Spleen (tissue), 11 donors: Measurements from ENCODE around the gene GDI1. TPM values are rescaled to one million over a fixed set of nuclear protein-coding genes. Genes with fewer than 3 reads are reported as not detected.

Experiments used
- DNase-seq: peaks from one replicate; pipeline ENCODE4 v3.0.0-alpha.2; 2020
- H3K27ac ChIP-seq, 8 donors: fragments of 200-600 bp; sonication (generic) in 7 of 8; 1 replicate in 4 of 8; 2 replicates in 4 of 8; pipeline versions ENCODE4 v1.5.0 to v1.8.0; 2016 to 2021; ENCODE audit warnings: inconsistent platforms in 4 of 8, mild to moderate bottlenecking in 4 of 8, moderate library complexity in 1 of 8
- H3K27me3 ChIP-seq, 7 donors: fragments of 200-600 bp; sonication (generic) in 6 of 7; replicated peaks in 1 of 7; 1 replicate in 4 of 7; 2 replicates in 3 of 7; pipeline versions ENCODE4 v1.5.0 to v1.8.0; 2016 to 2021; ENCODE audit warnings: inconsistent platforms in 3 of 7, mild to moderate bottlenecking in 1 of 7
- H3K36me3 ChIP-seq, 6 donors: fragments of 200-600 bp; sonication (generic) in 5 of 6; 1 replicate in 4 of 6; 2 replicates in 2 of 6; pipeline versions ENCODE4 v1.5.0 to v1.8.0; 2016 to 2021; ENCODE audit warnings: inconsistent platforms in 2 of 6
- H3K4me1 ChIP-seq, 6 donors: fragments of 200-600 bp; sonication (generic) in 5 of 6; 1 replicate in 3 of 6; 2 replicates in 3 of 6; pipeline versions ENCODE4 v1.5.0 to v1.8.0; 2016 to 2021; ENCODE audit warnings: inconsistent platforms in 3 of 6
- H3K4me3 ChIP-seq, 8 donors: fragments of 200-600 bp; sonication (generic) in 7 of 8; 1 replicate in 4 of 8; 2 replicates in 4 of 8; pipeline versions ENCODE4 v1.5.0 to v1.8.0; 2016 to 2021; ENCODE audit warnings: inconsistent platforms in 4 of 8, mild to moderate bottlenecking in 4 of 8, moderate library complexity in 2 of 8
- H3K9me3 ChIP-seq, 8 donors: fragments of 200-600 bp; sonication (generic) in 7 of 8; 1 replicate in 4 of 8; 2 replicates in 4 of 8; pipeline versions ENCODE4 v1.5.0 to v1.8.0; 2016 to 2021; ENCODE audit warnings: inconsistent platforms in 4 of 8
- CTCF ChIP-seq, 11 experiments: fragments of 200-600 bp in 7 of 11; fragments of 450-650 bp in 4 of 11; sonication (generic) in 4 of 11; IDR thresholded peaks in 8 of 11; conservative IDR thresholded peaks in 3 of 11; 1 replicate in 7 of 11; 2 replicates in 4 of 11; pipeline versions ENCODE4 v1.4.0 to v1.8.0; 2016 to 2021; ENCODE audit warnings: antibody characterized with exemption in 11 of 11, inconsistent platforms in 4 of 11, mild to moderate bottlenecking in 1 of 11
- POLR2A ChIP-seq, 3 donors: fragments of 450-650 bp; IDR thresholded peaks; one replicate each; pipeline ENCODE4 v1.5.1; 2017; ENCODE audit warnings: antibody characterized with exemption in 3 of 3, mild to moderate bottlenecking in 1 of 3
- POLR2AphosphoS5 ChIP-seq, 3 donors: sonication (generic); formaldehyde crosslinking; IDR thresholded peaks; one replicate each; pipeline ENCODE4 v1.5.1; 2017; ENCODE audit warnings: antibody characterized with exemption in 3 of 3
- WGBS, 5 donors: extraction: QIAGEN DNeasy Blood & Tissue Kit in 3 of 5; methylation state at CpG; one replicate each; pipeline versions ENCODE4 v1.1.5 to v1.1.7; 2013 to 2018; 5-methylcytosine and 5-hydroxymethylcytosine counted together
- intact Hi-C: fragments of 100-400 bp; cut with DNase I; formaldehyde crosslinking; loops from one replicate; pipeline ENCODE4 v1.15.0; 2023; ENCODE audit warnings: low total_unique reads
- polyA plus RNA-seq, 3 donors: library from polyadenylated mRNA; stranded (reverse); fragments of 200-250 nt; gene quantifications; one replicate each; pipeline ENCODE4 v1.2.1, GENCODE V29; 2013
- total RNA-seq, 7 donors: library from RNA; depleted of rRNA in 3 of 7; stranded (reverse); fragments of >200 nt in 3 of 7; fragmentation: NEBNext Ultra II Directional in 4 of 7; extraction: Animal tissue kit (Norgen Biotek cat#: 25700) in 4 of 7; gene quantifications; one replicate each; pipeline versions ENCODE4 v1.1.0 to v1.2.1, GENCODE V29; 2016 to 2021
- donor health status: healthy with polysubstance abuse.
- donor health status: DM: no; HTN: no; CAD: no; lungs with moderate emphysema.
- donor health status: DM: no; HTN: no; CAD: no.
- donor health status: Bipolar disorder and iron deficiency.
- donor health status: healthy.
- donor health status: DM: no; HTN: no; CAD: no.
- donor health status: DM: yes; HTN: yes; CAD: no.

The GDI1 gene
- total and polyA plus RNA-seq, 10 donors = 56.2 to 137 (median 111) TPM

GRCh38 chrX:154473683-154474082 is 36.7 kb downstream of the GDI1 start:
- DNase-seq = no peak
- Histone ChIP-seq H3K27ac (no peak overlapping the region), H3K4me1 (peaks cover 0 to 15% (median 5%) of the 10 kb centered on the region in 6 donors), H3K36me3 (peaks cover 0 to 47% (median 21%) of the 10 kb centered on the region in 6 donors), H3K9me3 (no peaks in the 10 kb centered on the region), H3K27me3 (no peaks in the 10 kb centered on the region), H3K4me3 (no peak overlapping the region)
- WGBS, 5 donors = 78 to 95% (median 89%) methylated on average over 6 to 7 of the region's 7 CpGs
- intact Hi-C loops = no loop called here
- no peak for TF ChIP-seq POLR2A (IDR thresholded peaks at IDR 0.05)
- TF ChIP-seq CTCF (IDR thresholded peaks at IDR 0.05 in 8 of 11, conservative IDR thresholded peaks at IDR 0.05 in 3 of 11) = no peak
- TF ChIP-seq POLR2AphosphoS5 (IDR thresholded peaks at IDR 0.05) = no peak

- H3K27me3 ChIP-seq = no peaks in the 10 kb centered on the region
- no peak overlapping the region for H3K27ac ChIP-seq
- 83 to 91% (median 86%) methylated on average over 8 of the region's 8 CpGs for WGBS, 5 donors
- H3K9me3 ChIP-seq = no peaks in the 10 kb centered on the region
- intact Hi-C loops = no loop called here
- peaks cover 0 to 16% (median 0%) of the 10 kb centered on the region in 6 donors for H3K36me3 ChIP-seq
- no peak overlapping the region for H3K4me3 ChIP-seq
- TF ChIP-seq POLR2A (IDR thresholded peaks at IDR 0.05) (no peak), CTCF (IDR thresholded peaks at IDR 0.05 in 8 of 11, conservative IDR thresholded peaks at IDR 0.05 in 3 of 11) (no peak), POLR2AphosphoS5 (IDR thresholded peaks at IDR 0.05) (no peak)
- DNase-seq = no peak
- H3K4me1 ChIP-seq = peaks cover 0 to 24% (median 8%) of the 10 kb centered on the region in 6 donors
Measured at GRCh38 chrX:154476821-154477220, 39.9 kb downstream of the GDI1 start.

- Histone ChIP-seq H3K36me3 (peaks cover 0 to 4% (median 0%) of the 10 kb centered on the region in 6 donors), H3K9me3 (no peaks in the 10 kb centered on the region), H3K4me3 (peak overlapping the region in 6 of 8 donors; percentile 40 to 70 (median 52)), H3K4me1 (peaks cover 0 to 24% (median 8%) of the 10 kb centered on the region in 6 donors), H3K27ac (peak overlapping the region; percentile 75 to 92 (median 88)), H3K27me3 (no peaks in the 10 kb centered on the region)
- DNase-seq = peak; percentile 79
- intact Hi-C loops = no loop called here
- 62 to 77% (median 67%) methylated on average over 23 to 24 of the region's 24 CpGs for WGBS, 5 donors
- TF ChIP-seq POLR2A (IDR thresholded peaks at IDR 0.05) (no peak), POLR2AphosphoS5 (IDR thresholded peaks at IDR 0.05) (no peak), CTCF (IDR thresholded peaks at IDR 0.05 in 8 of 11, conservative IDR thresholded peaks at IDR 0.05 in 3 of 11) (no peak)
Measured at GRCh38 chrX:154477891-154478477, 41.0 kb downstream of the GDI1 start.

GRCh38 chrX:154478728-154479622 is 42.0 kb downstream of the GDI1 start, which contains the start of gene LAGE3:
LAGE3 (minus strand) TSS chrX:154479281; CDS start chrX:154478915, 366 bp downstream.
- peak within 1 kb of the TSS; percentile 75 to 92 (median 88) for H3K27ac ChIP-seq
- H3K4me3 ChIP-seq = peak within 1 kb of the TSS; percentile 18 to 70 (median 46)
- DNase-seq = peak; percentile 97
- H3K36me3 ChIP-seq = peaks cover 0 to 6% (median 0%) of the 10 kb centered on the region in 6 donors
- TF ChIP-seq CTCF (IDR thresholded peaks at IDR 0.05 in 8 of 11, conservative IDR thresholded peaks at IDR 0.05 in 3 of 11) (peak in 1 of 11 experiments; percentile 11), POLR2A (IDR thresholded peaks at IDR 0.05) (peak in 1 of 3 donors; percentile 39), POLR2AphosphoS5 (IDR thresholded peaks at IDR 0.05) (peak; percentile 88 to 91 (median 90))
- H3K4me1 ChIP-seq = peaks cover 0 to 26% (median 8%) of the 10 kb centered on the region in 6 donors
- 1 to 54% (median 3%) methylated on average over 10 to 85 of the region's 85 CpGs for WGBS, 5 donors
- intact Hi-C loops = no loop called here
- H3K27me3 ChIP-seq = no peaks in the 10 kb centered on the region
- H3K9me3 ChIP-seq = no peaks in the 10 kb centered on the region
